Measurements from ENCODE around the gene ADD3.

DNA sequence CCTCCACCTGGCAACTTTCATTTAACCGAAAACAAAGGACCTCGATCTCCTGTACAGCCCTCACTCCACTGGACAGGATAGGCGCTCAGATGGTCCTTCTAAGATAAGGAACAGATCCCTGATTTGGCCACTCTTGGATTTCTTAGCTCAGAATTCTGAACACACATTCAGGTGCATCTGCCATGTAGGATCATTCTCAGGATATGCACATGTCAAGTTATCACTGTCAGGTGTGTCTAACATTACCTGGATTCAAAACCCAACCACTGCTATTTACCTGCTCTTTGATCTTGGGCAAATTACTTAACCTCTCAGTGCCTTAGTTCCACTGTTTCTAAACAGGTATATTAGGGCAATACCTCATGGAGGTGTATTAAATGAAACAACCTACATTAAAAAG, 12.2 kb upstream of the ADD3 start:
- TF ChIP-seq, protein P1, sequence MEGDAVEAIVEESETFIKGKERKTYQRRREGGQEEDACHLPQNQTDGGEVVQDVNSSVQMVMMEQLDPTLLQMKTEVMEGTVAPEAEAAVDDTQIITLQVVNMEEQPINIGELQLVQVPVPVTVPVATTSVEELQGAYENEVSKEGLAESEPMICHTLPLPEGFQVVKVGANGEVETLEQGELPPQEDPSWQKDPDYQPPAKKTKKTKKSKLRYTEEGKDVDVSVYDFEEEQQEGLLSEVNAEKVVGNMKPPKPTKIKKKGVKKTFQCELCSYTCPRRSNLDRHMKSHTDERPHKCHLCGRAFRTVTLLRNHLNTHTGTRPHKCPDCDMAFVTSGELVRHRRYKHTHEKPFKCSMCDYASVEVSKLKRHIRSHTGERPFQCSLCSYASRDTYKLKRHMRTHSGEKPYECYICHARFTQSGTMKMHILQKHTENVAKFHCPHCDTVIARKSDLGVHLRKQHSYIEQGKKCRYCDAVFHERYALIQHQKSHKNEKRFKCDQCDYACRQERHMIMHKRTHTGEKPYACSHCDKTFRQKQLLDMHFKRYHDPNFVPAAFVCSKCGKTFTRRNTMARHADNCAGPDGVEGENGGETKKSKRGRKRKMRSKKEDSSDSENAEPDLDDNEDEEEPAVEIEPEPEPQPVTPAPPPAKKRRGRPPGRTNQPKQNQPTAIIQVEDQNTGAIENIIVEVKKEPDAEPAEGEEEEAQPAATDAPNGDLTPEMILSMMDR (IDR thresholded peaks at IDR 0.05) = no peak
- TF ChIP-seq POLR2A (IDR thresholded peaks at IDR 0.05) = no peak

All from body of pancreas (tissue), 4 donors.